ENCODE data around the gene SDSL. TPM values are rescaled to one million over a fixed set of nuclear protein-coding genes. Genes with fewer than 3 reads are reported as not detected.

The SDSL gene
- total and polyA plus RNA-seq, 2 of the 4 experiments (the other 2 are of a cell fraction) = 6.3 to 10.9 TPM

DNA sequence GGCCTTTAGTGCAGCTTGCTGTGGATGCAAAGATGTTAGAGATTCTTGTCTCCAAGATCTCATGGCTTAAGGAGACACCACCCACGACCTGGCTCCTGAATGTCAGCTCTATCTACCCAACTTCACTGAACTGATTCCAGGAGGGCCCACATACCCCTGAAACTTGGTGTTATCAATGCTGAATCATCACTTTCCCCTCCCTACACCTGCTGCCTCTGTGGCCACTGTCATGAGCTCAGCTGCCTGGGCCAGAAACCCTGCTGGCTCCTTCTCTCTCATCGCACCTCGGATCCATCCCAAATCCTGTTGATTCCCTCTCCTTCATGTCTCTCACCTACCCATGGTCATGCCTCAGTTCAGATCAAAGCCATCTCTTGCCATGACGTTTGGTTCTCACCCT is 64.5 kb downstream of the SDSL start:
- no peak overlapping the region for H3K14ac ChIP-seq (replicated peaks; ENCODE audit: low read depth, low read length)
- CTCF ChIA-PET = no interaction called here
- H2AFZ ChIP-seq (replicated peaks; ENCODE audit: low read length, poor library complexity) = no peak overlapping the region
- DNase-seq (no peak), ATAC-seq (ENCODE audit: low read depth) (no peak)
- no peak overlapping the region for H3K4ac ChIP-seq (ENCODE audit: low read depth, low read length)
- no peak overlapping the region for H4K5ac ChIP-seq (ENCODE audit: low read depth, low read length)
- H3K9me1 ChIP-seq (ENCODE audit: insufficient read depth, low read length) = no peaks in the 10 kb centered on the region
- H3K4me3 ChIP-seq (ENCODE audit: insufficient read depth, low read depth, low read length) = no peak overlapping the region
- no peak overlapping the region for H2BK20ac ChIP-seq (ENCODE audit: low read depth, low read length)
- H3K18ac ChIP-seq (ENCODE audit: low read depth, low read length) = no peak overlapping the region
- POLR2A ChIA-PET (ENCODE audit: unreplicated experiment) = no interaction called here
- H2BK5ac ChIP-seq (ENCODE audit: low read depth, low read length, poor library complexity, severe bottlenecking) = no peak overlapping the region
- H3K4me2 ChIP-seq (ENCODE audit: low read depth, low read length) = no peak overlapping the region
- intact Hi-C loops (cut with micrococcal nuclease) (no loop called here), in situ Hi-C loops (cut with MboI; ENCODE audit: low sequenced_read_pairs) (no loop called here), dilution Hi-C loops (cut with HindIII; ENCODE audit: low sequenced_read_pairs, unreplicated experiment) (no loop called here)
- WGBS, 2 experiments (ENCODE audit: extremely low coverage in 2 of 2, insufficient read length in 1 of 2) = 19% methylated on average over 4 of the region's 4 CpGs; no CpG with 5 or more reads in 1 of the 2 experiments
- H3K9me3 ChIP-seq (ENCODE audit: control insufficient read depth, insufficient read depth, low read length) = no peaks in the 10 kb centered on the region
- no peak overlapping the region for H4K8ac ChIP-seq (ENCODE audit: low read depth in 2 of 2, low read length in 2 of 2)
- H3K79me1 ChIP-seq (ENCODE audit: low read depth in 1 of 2, low read length in 2 of 2) = no peaks in the 10 kb centered on the region
- H3K36me3 ChIP-seq (ENCODE audit: control insufficient read depth, insufficient read depth, low read length) = no peaks in the 10 kb centered on the region
- H3K23ac ChIP-seq (ENCODE audit: low read depth, low read length) = no peak overlapping the region
- BruUV-seq (replicated peaks) = no TSS peak
- H2BK120ac ChIP-seq (ENCODE audit: low read depth, low read length) = no peak overlapping the region
- H3K9ac ChIP-seq (ENCODE audit: low read depth, low read length) = no peak overlapping the region
- H2AK9ac ChIP-seq (replicated peaks; ENCODE audit: low read depth, low read length, poor library complexity) = no peak overlapping the region
- H3K27ac ChIP-seq (ENCODE audit: insufficient read depth, low read length) = no peak overlapping the region
- no peak overlapping the region for H3K56ac ChIP-seq (ENCODE audit: extremely low read depth, insufficient read depth, low read length)
- no peak overlapping the region for H2AK5ac ChIP-seq (ENCODE audit: low read depth, low read length)
- H3K4me1 ChIP-seq (ENCODE audit: control insufficient read depth, insufficient read depth, low read length) = no peaks in the 10 kb centered on the region
- TF ChIP-seq MAFK (IDR thresholded peaks at IDR 0.05; ENCODE audit: low read depth, low read length) (peak; percentile 52), RCOR1 (IDR thresholded peaks at IDR 0.05; ENCODE audit: insufficient replicate concordance, low read length) (no peak)
- H2BK15ac ChIP-seq (ENCODE audit: low read depth, low read length) = no peak overlapping the region
- no peaks in the 10 kb centered on the region for H4K20me1 ChIP-seq (ENCODE audit: insufficient read depth, low read length)
- H3K27me3 ChIP-seq (ENCODE audit: control insufficient read depth, insufficient read depth, low read length) = no peaks in the 10 kb centered on the region; the same call in 1 of the 2 replicates
- H4K91ac ChIP-seq (ENCODE audit: insufficient read depth, low read depth, low read length) = no peak overlapping the region

Other genes starting within 250 kb of the SDSL start
- gene DDX54, start 236.9 kb upstream of the SDSL start, total RNA-seq (2012; rRNA removed) = 23.8 and 24.4 TPM in 2 replicates
- 47.5 and 55.1 TPM in 2 replicates for gene DDX54, start 236.9 kb upstream of the SDSL start, polyA plus RNA-seq (2012; rRNA removed)
- gene RITA1, start 236.7 kb upstream of the SDSL start, total RNA-seq (2012; rRNA removed) = 14.7 and 15.0 TPM in 2 replicates
- 14.2 and 15.2 TPM in 2 replicates for gene RITA1, start 236.7 kb upstream of the SDSL start, polyA plus RNA-seq (2012; rRNA removed)
- gene TPCN1, start 200.9 kb upstream of the SDSL start, total RNA-seq (2012; rRNA removed) = 2.0 and 2.5 TPM in 2 replicates
- gene TPCN1, start 200.9 kb upstream of the SDSL start, polyA plus RNA-seq (2012; rRNA removed) = 10.4 and 13.2 TPM in 2 replicates
- 4.1 and 5.0 TPM in 2 replicates for gene SLC8B1, start 87.3 kb upstream of the SDSL start, total RNA-seq (2012; rRNA removed)
- 9.7 and 10.2 TPM in 2 replicates for gene SLC8B1, start 87.3 kb upstream of the SDSL start, polyA plus RNA-seq (2012; rRNA removed)
- gene PLBD2, start 63.8 kb upstream of the SDSL start, total RNA-seq (2012; rRNA removed) = 7.3 and 8.1 TPM in 2 replicates
- gene PLBD2, start 63.8 kb upstream of the SDSL start, polyA plus RNA-seq (2012; rRNA removed) = 37.1 and 44.5 TPM in 2 replicates
- gene SDS, start 18.5 kb upstream of the SDSL start, total RNA-seq (2012; rRNA removed) = not detected in 2 replicates
- gene SDS, start 18.5 kb upstream of the SDSL start, polyA plus RNA-seq (2012; rRNA removed) = not detected in 2 replicates
- gene LHX5, start 49.5 kb downstream of the SDSL start, total RNA-seq (2012; rRNA removed) = not detected in 2 replicates
- gene LHX5, start 49.5 kb downstream of the SDSL start, polyA plus RNA-seq (2012; rRNA removed) = not detected in 2 replicates